SKM-1 treated with dmso at 0.1 percent for 144 hours (cell line): Measurements from ENCODE around the gene SIGMAR1.

Experiments used
- DNase-seq: peaks from one replicate; lab custom pipeline; 2025; ENCODE audit not compliant: unreplicated experiment; lab: John Stamatoyannopoulos, UW

The SIGMAR1 gene

DNA sequence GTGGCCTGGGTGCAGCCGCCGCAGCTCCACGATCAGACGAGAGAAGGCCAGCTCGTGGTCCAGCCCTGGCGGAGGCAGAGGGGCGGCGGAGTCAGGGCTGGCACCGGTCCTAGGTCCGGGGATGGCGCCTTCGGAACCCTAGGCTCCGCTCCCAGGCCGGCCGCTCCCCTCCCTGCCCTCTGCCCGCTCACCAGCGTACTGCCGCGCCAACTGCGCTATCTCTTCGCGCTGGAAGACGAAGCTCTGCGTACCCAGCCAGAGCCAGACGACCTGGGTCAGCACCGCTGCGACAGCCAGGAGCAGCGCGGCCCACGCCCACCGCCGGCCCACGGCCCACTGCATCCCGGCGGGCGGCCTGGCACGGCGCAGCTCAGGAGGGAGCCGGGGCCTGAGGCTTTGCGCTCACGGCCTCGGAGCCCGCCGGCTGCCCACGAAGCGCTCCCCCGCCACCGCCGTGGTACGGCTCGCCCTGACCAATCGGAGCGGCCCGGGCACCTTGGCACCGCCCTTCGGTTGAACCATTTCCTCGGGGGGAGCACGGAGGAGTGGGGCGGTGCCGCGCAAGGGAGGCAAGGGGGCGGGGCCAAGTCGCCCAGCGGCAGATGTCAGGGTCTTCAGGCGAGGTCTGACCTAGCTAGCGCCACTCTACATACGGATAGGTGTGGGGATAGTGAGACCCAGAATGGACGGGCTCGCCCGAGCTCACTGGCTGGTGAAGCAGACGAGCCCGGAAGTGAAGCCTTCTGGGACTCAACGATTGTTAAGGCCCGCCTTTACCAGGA, at the start of gene SIGMAR1:
Gene SIGMAR1 (minus strand): TSS at position 432 of the 782 bp plus-strand sequence. CDS start 90 bp downstream, at position 342.
- peak; percentile 86 for DNase-seq

DNA sequence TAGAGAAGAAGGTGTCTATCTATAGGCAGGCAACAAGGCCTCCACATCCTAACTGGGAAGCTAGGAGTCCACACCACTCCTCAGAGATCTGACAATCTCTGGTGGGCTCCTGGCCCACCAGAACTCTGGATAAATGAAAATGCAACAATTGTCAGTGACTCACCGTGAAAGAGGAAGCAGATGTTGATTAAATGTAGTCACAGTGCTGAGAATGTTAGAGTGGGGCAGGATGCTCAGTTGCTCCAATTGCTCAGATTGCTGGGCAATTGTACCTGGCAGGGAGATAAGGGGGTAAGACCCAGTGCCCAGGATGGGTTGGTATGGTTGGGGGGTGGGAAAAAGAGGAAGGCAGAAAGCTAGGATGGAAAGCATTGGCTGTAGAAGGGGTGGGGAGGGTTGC, 49.1 kb upstream of the SIGMAR1 start:
- peak; percentile 3 for DNase-seq

DNA sequence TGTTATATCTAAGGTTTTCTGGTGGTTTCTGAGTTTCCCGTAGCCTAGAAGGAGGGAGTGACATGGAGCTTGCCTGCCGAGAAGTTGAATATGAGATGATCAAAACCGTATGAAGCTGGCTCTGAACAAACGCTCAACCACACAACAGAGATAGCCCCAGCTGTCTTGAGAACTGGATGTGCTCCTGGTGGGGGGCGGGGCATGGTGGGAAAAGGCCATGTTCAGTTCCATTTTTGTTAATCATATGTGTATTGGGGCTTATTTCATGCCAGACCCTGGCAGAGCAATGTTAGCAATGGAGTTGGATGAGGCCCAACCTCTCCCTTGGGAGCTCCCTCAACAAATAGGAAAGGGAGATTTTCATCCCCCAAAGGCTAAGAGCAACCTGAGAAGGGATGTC, 48.6 kb upstream of the SIGMAR1 start:
- DNase-seq: no peak

DNA sequence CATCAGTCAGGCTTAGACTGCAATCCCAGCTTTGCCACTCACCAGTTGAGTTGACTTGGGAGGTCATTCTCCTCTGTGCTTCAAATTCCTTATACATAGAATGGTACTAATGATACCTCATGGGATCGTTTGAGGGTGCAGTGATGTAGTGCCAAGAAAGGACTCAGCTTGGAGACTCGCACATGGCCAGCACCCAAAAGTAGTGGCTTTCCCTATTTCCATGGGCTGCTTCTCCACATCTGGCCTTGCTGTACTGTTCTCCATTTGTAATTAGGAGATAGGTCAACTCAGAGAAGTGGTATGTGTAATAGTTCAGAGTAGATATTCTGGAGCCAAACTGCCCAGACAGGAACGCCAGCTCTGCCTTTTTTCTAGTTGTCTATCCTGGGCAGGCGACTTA, 48.0 kb upstream of the SIGMAR1 start:
- no peak for DNase-seq

DNA sequence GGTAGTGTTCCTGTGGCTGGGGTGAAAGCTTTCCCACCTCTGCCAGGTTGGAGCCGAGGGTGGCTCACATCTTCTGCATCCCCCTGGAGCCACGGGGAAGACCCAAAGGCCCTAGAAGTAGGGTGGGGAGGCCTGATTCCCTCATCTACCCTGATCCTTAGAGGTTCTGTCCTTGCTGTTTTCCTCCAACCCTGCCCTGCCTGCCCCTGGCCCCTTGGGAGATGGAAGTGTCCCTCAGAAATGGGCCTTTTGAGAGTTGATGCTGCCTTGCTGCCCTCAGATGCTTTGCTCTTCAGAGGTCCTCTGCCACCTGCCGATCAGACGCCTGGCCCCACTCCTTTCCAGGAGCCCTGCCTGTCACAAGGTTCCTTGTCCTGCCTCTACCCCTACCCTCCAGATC, 47.2 kb upstream of the SIGMAR1 start:
- no peak for DNase-seq

DNA sequence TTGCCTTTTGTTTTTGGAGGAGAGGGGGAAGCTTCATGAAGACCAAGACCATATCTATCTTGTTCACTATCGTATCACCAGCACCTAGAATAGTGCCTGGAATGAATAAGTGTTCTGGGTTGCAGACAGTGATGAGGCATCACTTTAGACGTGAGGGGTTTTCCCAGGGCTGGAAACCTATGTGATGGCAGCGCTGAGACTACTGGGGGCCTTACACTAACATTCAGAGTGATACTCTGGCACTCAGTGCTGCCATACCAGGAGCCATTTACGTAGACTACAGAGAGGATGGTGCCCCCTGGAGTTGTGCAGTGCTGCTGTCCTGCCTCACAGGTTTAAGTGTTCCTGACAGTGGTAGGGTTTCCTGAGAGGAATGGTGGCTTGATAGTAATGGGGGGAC, 46.6 kb upstream of the SIGMAR1 start:
- DNase-seq: no peak

DNA sequence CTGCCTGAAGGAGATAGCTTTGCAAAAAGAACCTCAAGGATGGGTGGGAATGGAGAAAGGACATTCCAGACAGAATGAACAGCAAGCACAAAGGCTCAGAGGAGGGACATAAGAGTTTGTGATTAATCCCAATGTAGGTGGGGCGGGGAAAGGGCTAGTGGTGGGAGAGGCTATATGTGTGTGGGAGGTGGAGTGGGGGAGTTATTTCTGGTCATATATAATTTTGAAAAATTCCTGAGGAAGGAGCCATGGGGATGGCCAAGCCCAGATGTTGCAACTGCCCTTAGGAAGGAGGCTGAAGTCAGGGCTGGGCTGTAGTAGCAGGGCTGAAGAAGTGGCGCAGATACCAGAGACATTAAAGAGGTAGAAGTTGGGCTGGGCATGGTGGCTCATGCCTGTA, 38.3 kb upstream of the SIGMAR1 start:
- no peak for DNase-seq

DNA sequence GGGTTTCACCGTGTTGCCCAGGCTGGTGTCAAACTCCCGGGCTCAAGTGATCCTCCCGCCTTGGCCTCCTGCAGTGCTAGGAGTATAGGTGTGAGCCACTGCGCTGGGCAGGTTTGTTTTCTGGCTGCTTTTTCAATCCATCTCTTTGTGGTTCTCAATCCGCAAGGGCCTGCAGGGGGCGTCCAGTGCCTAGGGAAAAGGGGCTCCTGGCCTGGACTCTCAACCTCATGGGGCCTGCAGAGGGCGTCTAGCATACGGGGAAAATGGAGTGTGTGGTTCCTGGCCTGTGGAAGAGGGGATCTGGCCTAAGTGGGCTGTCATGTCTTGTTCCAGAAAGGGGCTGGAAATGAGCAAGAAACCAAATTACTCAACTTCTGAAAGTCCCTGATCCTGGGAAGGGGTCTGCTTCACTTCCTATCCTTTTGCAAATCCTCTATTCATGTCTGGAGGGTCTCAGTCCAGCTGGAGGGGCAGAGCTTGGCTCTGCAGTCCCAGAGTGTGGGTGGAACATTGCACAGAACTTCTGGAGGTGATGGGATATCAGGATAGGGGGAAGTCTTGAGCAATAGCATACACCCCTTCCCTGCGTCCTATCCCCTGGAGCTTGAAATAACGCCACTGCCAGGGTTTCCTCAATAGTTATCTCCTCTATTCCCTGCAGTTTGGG, 37.6 kb upstream of the SIGMAR1 start:
- peak; percentile 82 for DNase-seq

DNA sequence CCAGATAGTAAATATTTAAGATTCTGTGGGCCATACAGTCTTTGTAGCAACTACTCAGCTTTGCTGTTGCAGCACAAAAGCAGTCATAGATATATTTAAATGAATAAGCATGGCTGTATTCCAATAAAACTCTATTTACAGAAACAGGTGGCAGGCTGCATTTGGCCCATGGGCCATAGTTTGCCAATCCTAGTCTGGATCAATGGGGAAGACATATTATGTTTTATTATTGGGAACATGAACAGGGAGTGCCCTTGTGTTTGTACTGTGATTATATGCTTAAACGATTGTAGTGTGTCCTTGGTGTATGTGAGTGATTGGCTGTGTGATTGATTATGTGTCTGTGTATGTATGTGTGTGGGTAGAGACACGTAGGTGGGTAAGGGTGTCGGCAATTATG, 36.9 kb upstream of the SIGMAR1 start:
- no peak for DNase-seq

DNA sequence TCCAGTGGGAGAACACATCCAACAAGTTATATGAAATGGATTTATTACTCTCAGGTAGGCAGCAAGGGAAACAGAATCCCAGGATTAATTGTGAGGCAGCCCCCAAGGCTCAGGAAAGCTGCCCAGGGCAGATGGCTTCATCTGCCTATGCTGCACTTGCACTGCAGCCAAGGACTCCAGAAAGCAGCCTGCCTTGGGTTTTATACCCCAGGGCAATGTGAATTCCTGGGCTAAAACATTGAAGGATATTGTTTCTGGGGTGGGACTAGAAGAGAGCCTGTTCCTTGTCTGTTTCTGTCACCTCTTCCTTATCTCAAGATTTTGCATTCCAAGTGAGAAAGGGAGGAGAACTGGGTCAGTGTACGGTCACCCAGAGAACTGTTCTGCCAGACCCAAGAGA, 33.7 kb upstream of the SIGMAR1 start:
- no peak for DNase-seq

DNA sequence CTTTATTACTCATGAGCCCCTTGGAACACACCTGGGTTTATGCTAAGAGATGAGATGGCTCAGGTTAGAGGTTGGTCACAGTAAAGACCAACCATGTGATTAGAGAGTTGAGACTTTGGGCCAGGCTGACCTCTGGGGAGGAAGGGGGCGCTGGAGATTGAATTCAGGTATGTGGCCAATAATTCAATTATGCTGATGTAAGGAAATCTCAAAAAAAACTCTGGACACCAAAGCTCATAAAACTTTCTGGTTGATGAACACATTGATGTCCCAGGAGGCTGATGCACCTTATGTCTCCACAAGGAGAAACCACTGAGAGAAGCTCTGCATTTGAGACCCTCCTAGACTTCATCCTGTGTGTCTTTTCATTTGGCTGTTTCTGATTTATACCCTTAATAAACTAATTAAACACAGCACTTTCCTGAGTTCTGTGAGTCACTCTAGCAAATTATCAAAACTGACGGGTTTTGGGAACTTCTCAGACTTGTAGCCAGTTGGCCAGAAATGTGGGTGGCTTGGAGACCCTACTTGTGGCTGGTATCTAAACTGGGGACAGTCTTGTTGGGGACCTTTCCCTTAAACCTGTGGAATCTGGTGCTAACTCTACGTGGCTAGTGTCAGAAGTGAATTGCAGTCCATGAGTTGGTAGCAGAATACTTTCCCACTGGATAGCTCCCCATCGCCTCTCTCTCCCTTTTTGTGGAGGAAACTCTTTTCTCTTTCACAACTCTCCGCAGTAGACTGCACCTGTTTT, 32.4 kb upstream of the SIGMAR1 start:
- DNase-seq: no peak

DNA sequence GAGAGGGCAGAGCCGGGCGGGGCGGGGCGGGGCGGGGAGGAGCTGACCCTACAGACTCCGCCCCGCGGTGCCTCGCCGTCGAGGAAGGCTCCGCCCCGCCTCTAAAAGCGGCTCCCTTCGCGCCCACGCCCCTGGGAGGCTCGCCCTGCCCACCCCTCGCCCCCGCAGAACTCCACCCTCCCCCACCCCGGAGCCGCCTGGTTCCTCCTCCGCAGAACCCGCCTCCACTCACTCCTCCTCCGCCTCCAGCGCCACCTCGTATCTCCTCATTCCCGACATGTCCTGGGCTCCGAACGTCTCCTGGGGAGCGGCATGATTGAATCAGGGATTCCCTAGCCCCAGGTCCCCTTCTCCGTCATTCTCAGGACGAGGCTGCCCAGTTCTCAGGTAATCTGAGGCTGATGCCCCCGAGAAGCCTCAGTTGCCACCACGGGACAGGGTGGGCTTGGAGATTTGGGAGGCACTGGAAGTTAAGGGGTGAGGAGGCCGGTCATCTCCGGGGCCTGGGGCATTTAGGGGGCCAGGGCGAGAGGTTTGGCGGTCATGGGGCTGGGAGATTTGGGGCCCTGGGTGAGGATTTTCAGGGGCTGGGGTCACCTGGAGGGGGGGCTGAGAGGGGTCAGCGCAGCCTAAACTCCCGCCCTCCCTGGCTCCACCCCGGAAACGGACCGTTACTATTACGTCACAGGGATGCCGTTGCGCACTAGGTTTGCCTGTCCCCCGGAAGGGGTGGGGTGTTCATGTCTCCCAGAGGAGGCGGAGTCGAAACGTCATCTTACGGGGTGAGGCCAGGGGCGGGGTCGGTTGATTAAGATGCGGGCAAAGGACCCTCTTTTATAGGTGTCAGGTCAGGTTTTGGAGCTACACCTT, 28.0 kb upstream of the SIGMAR1 start:
- peak; percentile 87 for DNase-seq

DNA sequence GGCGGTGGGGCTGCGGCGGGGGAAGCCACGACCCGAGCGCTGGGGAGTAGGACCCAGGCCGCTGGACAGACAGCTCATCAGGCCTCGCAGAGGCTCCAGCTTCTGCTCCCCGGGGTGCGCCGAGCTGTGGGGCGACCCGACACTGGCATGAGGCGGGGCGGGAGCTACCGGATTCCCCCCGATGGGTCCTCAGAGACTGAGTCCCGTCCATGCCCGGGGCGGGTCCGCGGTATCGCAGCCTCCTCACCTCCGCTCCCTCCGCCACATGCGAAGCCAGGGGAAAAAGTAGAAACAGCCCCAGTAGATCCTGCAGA, 27.4 kb upstream of the SIGMAR1 start:
- no peak for DNase-seq

DNA sequence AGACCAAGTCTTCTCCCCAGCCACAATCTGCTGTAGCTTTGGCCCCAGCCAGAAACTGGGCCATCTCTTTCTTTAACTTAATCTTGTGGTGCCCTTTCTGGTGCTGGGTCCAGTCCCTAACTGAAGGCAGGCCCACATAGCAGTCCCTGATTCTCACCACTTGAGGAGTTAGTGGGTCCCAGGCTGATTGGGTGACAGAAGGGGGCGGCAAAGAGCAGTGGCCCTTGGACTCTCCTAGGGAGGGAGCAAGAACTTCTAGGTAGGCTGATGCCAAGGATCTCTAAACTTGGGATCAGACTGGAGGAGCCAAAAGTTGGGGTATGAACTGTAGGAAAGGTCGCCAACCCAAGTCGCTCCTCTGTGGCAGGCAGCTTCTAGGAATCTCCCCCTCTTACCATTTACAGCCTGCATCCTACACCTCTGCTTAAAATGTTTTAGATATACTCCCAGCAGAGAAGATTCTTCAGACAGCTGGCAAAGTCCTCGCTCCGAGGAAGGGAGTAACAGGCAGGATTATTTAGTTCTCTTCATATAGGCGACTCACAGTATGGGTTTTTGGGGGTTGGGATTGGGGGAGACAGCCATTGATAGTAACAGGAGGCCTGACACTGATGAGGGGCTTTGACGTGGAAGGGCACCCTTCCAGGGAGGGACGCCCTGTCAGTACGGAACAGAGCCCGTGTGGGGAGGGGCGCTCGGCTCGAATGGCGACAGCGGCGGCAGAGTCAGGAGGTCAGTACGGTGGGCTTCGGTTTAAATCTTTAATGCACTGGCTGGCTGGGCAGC, 26.9 kb upstream of the SIGMAR1 start:
- peak; percentile 81 for DNase-seq

DNA sequence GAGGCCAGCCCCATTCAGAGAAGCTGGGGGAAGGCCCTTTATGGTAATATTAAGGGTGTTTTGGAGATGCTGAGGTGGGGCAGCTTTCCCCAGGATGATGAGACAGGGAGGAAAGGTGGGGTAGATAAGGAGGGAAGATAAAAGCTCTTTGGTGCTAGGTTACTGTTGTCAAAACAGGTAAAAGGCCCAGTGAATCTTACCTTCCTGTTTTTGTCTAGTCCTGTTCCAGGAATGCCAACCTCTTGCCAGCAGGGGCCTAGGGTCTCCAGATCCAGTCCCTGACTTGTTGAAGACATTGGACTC, 25.7 kb upstream of the SIGMAR1 start:
- no peak for DNase-seq

DNA sequence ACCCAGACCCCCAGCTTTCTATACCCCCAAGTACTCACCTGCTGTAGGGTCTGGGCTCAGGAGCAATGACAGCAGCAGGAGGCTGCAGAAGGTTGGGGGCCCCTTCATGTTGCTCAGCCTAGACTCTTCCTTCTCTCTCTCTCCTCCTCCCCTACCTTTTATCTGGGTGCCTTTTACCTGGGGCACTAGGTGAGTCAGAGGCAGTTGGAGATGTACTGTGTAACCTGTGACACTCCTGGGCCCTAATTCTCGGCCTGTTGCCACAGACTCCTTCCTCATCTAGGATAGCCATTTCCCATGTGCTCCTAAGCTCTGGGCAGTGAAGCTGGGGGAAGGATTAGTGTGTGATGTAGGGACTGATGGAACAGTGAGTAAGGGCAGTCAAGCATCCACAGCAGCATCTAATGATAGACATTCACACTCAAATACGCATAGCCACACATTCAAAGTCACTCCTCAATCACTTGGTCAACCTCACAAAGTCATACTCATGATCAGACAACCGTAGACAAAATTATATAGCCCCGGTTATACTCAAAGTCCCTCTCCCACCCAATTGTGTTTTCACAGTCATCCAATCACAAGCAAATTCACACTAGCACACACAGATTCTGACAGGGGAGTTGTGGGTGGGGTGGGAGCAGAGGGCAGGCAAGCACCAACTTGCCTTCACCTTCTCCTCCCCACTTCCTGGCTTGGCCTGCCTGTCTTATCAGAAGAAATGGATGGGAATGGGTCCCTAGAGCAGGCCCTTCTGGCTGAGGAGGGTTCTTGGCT, 25.1 kb upstream of the SIGMAR1 start, which contains the start of gene CCL27:
Gene CCL27 (minus strand): TSS at position 132 of the 777 bp plus-strand sequence. CDS start 24 bp downstream, at position 108.
- DNase-seq: no peak

DNA sequence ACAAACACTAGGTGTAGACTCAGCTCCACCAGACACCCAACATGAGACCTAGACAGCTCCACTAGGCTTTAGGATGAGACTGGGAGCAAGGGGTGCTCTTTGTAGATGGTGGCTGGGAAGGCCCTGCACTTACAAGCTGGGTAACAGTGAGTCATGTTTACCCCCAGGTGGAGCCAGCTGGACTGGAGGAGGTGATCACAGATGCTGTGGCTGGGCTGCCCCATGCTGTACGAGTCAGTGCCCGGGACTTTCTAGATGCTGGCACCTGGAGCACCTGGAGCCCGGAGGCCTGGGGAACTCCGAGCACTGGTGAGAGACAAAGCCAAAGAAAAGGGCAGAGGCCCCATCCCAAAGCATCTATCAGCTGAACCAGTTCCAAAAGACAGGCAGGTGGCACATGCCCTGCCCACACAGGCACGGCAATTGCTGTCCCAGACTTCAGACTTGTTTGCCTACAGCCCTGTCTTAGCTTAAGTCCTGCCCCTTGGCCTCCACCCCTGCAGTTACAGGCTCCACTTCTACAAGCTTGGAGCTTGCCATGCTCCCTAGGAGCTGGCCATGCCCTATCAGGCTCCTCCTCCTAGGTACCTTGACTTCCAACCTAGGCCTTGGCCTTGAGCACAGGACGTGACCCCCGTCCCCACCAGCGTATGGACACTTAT, 22.1 kb upstream of the SIGMAR1 start:
- no peak for DNase-seq

DNA sequence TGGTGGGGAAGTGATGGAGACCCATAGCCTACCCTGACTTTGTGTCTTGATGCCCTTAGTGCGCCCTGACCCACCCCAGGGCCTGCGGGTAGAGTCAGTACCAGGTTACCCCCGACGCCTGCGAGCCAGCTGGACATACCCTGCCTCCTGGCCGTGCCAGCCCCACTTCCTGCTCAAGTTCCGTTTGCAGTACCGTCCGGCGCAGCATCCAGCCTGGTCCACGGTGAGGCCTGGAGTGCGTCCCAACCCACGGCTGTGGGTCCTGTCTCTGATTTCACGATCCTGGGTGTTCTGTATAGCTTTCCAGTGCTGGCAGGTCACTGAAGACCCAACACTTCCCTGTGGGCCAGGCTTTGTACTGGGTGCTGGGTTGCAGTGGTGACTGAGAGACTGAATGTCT, 20.9 kb upstream of the SIGMAR1 start:
- DNase-seq: no peak

DNA sequence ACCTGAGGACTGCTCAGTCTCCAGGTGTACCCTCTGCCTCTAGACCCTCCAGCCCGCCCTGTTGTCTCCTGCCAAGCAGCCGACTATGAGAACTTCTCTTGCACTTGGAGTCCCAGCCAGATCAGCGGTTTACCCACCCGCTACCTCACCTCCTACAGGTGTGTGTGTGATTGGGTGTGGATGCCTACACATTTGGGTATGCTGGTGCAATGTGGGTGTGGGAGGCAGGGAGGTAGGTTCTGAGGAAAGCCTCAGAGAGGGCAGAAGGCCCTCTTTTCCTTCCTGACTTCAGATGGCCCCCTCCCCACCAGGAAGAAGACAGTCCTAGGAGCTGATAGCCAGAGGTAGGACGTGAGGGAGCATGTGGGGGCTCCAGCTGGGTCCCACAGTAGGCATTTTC, 19.4 kb upstream of the SIGMAR1 start:
- DNase-seq: no peak
